Stimulated activated CD8-positive, alpha-beta memory T cell treated with anti-CD3 and anti-CD28 coated beads, Interleukin-4, amount 100 ng/mL, for 24 hours (primary cell): ENCODE results near the gene ZNF774.
"Not testable (repeated sequence)": the region's sequence is repeated elsewhere in the genome, so short reads cannot be mapped to it uniquely, and the experiment has no call there.

ENCODE experiments used
- DNase-seq: peaks from one replicate; pipeline ENCODE4 v3.0.0-alpha.2; 2020; ENCODE audit warnings: low read depth

ZNF774 gene

GRCh38 chr15:90393040-90393439 is 41.0 kb downstream of the ZNF774 start:
- DNase-seq: no peak

DNA sequence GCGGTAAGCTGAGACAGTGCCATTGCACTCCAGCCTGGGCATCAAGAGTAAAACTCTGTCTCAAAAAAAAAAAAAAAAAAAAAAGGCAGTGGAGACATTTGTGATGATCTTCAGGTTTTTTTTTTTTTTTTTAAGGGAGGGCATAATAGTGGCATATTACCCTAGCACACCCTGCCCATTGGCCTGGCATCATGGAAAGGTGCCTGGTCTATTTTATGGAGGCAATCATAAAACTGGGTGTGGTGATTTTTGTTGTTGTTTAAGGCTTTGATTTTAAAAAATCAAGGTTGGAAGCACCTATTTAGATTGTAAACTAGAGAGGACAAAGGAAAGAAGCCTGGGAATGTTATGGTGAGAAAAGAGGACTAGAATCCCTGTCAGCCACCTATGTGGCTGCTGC is 42.0 kb downstream of the ZNF774 start:
- DNase-seq: no peak

- DNase-seq: no peak
Observed at GRCh38 chr15:90394748-90395442, 42.8 kb downstream of the ZNF774 start.

DNA sequence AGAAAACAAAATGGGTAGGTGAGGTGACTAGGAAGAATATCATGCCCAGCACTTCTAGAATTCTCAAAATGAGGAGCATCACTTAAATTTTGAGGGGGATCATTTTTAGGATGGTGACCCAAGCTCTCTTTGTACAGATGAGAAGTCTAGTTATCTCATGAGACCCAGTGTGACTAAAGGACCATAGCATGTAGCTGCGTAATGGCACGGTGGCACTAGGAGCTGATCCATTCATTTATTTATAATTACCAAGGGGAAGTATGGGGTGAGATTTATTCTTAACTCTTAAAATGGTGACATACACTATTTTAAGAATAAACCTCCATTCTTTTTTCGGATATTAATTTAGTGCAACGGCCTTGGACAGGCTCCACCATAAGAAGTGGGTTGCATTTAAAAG is 44.2 kb downstream of the ZNF774 start:
- no peak for DNase-seq

DNA sequence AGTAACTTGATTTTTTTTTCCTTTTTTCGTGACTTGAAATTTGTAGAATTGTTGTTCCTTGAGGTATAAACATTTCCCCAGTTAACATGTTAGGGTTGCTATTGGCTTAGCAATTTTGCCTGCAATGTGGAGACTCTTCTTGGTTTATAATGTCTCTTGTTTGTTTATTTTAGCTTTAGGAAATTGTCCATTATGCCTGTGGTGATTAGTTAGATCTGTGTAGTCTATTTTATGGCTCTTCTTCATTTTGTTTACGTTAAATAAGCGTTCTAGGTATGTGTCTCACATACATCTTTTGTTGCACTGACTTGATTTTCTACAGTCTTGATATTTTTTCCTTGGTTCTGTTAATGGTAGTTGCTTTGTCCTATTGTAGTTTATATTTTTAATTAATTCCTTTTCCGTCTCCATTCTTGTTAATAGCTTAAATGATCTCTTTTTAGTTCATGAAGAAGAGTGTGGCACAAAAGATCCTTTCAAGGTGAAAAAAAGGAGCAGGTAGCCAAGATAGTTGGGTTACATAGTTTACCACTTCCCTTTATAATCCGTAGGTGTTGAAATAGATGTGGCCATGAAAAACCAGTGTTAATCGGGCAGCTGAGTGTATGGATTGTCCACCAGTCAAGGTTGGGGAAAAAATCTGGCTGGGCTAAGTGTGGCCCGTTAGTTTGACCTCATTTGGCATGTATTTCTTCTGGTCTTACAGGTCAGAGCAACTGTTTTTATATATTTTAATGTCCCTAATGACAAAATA is 48.1 kb downstream of the ZNF774 start:
- no peak for DNase-seq

GRCh38 chr15:90400759-90401314 is 48.8 kb downstream of the ZNF774 start:
- no peak for DNase-seq

DNA sequence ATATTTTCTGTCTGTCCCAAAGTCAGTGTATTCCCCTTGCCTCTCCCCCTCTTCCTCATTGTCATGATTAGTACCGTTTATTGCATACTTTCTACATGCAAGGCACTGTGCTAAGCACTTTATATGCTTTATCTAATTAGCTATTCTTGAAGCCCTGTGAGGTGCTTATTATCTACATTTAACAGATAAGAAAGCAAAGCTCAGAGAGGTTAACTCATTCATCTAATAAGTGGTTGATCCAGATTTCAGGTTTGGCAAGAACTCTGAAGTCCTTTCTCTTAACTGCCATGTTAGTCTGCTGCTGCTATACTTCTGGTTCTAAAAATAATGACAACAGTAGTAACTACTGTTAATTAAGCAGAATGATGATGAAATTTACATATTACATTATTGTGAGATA is 49.4 kb downstream of the ZNF774 start:
- no peak for DNase-seq

DNA sequence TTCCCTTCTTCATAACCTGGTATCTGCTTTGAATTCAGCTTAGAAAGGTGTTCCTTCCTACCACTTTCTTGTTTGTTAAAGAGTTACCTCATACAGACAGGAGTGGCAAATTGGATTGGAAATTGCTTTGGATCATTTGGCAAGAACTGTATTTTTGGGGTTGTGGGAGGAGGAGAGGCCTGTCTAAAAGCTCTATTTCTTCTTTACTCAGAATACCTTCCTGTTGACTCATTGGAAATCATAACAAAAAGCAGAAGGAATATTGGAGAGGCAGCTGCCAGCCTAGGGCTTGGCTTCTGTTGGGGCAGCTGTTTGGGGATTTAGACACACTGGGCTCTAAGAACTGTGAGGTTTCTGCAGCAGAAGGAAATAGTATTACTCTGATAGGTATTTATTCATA is 50.1 kb downstream of the ZNF774 start:
- DNase-seq: no peak

DNA sequence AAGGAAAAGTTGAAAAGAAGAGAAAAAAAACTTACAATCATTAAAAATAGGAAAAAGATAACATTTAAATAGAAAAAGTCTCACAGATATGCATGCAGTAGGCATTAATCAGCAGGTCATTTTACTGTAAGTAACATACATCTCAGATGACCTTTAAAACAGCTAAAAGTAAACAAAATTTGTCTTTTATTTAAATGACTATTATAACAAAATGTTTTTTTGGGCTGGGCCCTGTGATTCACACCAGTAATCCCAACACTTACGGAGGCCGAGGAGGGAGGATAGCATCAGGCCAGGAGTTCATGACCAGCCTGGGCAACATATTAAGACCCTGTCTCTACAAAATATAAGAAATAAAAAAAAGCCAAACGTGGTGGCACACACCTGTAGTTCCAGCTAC is 50.7 kb downstream of the ZNF774 start:
- no peak for DNase-seq

DNA sequence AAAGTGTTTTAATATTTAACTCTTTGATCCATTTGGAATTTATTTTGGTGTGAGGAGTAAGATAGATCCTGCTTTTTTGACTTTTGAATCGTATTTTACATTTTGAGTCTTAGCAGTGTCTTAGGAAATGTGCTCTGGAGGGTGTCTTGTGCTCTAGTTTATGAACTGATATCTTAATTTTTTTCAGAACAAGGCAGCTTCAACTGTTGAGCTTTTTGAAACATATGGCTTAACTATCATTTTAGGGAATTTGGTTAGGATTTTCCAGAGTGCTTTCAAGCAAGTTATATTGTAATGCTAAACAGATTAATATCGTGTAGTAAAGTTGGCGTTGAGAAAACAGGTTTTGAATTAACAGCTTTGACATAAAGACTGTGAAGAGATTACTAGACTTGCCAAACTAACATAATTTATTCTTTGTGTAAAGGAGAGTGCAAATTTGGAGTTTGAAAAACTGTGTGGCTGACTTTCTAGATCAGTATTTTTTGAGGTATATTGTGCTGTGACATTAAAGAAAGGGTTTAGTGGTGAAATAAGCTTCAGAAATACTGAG is 53.0 kb downstream of the ZNF774 start:
- no peak for DNase-seq

DNA sequence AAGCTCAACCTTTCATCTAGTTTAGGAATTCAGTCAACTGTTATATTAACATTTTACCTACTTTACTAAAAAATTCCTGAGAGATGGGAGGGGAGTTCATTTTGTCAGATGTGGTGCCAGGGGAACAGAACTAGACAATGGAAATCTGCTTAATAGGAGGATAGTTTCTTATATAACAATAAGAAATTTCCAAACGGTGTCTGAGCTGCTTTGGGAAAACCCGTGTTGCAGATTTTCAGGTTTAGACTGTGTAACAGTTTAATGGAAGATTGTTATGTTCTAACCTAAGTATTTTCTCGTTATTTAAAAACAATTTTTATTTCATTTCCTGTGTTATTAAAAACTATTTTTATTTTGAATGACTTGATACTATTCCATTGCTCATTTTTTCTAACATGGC is 55.3 kb downstream of the ZNF774 start:
- DNase-seq: no peak

- DNase-seq: no peak
Observed at GRCh38 chr15:90407871-90408317, 55.8 kb downstream of the ZNF774 start.

- DNase-seq: no peak
Observed at GRCh38 chr15:90408657-90409056, 56.6 kb downstream of the ZNF774 start.

- not testable (repeated sequence) for DNase-seq
Observed at GRCh38 chr15:90409587-90409986, 57.5 kb downstream of the ZNF774 start.

DNA sequence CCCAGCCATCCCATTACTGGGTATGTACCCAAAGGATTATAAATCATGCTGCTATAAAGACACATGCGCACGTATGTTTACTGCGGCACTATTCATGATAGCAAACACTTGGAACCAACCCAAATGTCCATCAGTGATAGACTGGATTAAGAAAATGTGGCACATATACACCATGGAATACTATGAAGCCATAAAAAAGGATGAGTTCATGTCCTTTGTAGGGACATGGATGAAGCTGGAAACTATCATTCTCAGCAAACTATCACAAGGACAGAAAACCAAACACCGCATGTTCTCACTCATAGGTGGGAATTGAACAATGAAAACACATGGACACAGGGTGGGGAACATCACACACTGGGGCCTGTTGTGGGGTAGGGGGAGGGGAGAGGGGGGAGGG is 58.2 kb downstream of the ZNF774 start:
- not testable (repeated sequence) for DNase-seq

DNA sequence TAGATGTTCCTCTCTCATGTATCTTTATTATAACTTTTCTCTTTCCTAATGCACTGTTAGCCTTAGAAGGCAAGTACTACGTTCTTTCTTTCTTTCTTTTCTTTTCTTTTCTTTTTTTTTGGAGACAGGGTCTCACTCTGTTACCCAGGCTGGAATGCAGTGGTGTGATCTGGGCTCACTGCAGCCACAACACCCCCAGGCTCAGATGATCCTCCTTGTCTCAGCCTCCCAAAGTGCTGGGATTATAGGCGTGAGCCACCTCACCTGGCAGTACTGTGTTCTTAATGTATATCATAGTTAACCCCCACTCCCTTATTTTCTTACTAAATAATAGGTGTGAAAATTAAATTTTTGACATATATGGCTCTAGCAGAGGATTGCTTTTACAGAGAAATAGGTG is 59.1 kb downstream of the ZNF774 start:
- no peak for DNase-seq
